Rectal smooth muscle tissue (tissue), 1 donor: ENCODE results near the gene ITSN2.
"Not testable (repeated sequence)": the region's sequence is repeated elsewhere in the genome, so short reads cannot be mapped to it uniquely, and the experiment has no call there.

Experiments used
- H3K27ac ChIP-seq: one replicate; pipeline ENCODE4 v1.7.0; 2013; ENCODE audit warnings: low read depth, low read length, inconsistent platforms
- H3K27me3 ChIP-seq: one replicate; pipeline ENCODE4 v1.7.0; 2013; ENCODE audit warnings: low read length; ENCODE audit not compliant: control insufficient read depth, insufficient read depth
- H3K36me3 ChIP-seq: one replicate; pipeline ENCODE4 v1.7.0; 2013; ENCODE audit warnings: low read length; ENCODE audit not compliant: control insufficient read depth, insufficient read depth
- H3K4me1 ChIP-seq: one replicate; pipeline ENCODE4 v1.7.0; 2013; ENCODE audit warnings: low read length; ENCODE audit not compliant: control insufficient read depth, insufficient read depth
- H3K4me3 ChIP-seq: one replicate; pipeline ENCODE4 v1.7.0; 2013; ENCODE audit warnings: low read length
- H3K9ac ChIP-seq: one replicate; pipeline ENCODE4 v1.7.0; 2013; ENCODE audit warnings: low read length

ITSN2 gene

GRCh38 chr2:24357767-24358166 is 2.6 kb downstream of the ITSN2 start:
- H3K27me3 ChIP-seq, H3K27ac ChIP-seq, H3K36me3 ChIP-seq, H3K4me1 ChIP-seq, H3K9ac ChIP-seq, H3K4me3 ChIP-seq: not testable (repeated sequence)

GRCh38 chr2:24357115-24357514 is 3.2 kb downstream of the ITSN2 start:
- H3K27ac ChIP-seq, H3K9ac ChIP-seq, H3K36me3 ChIP-seq, H3K27me3 ChIP-seq, H3K4me3 ChIP-seq, H3K4me1 ChIP-seq: not testable (repeated sequence)

DNA sequence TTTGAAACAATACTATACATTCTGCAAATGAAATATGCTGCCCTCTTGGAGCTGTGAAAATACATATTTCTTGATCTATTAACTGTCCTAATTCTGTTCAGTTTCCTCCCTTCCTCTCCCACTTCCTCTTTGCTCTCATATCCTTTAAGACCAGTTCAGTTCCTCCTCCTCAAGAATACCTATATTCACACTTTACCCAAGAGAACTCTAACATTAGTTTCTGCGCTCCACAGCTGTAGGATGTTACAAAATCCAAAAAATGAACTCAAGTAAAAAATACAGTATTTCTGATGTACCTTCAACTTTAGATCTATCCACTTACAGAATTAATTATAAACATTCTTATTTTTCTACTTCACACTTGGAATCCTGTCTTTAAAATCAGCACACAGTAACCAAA is 5.4 kb downstream of the ITSN2 start:
- Histone ChIP-seq H3K36me3 (no peaks in the 10 kb centered on the region), H3K9ac (no peak overlapping the region), H3K4me1 (peaks cover 6% of the 10 kb centered on the region), H3K27me3 (no peaks in the 10 kb centered on the region), H3K27ac (no peak overlapping the region), H3K4me3 (no peak overlapping the region)

DNA sequence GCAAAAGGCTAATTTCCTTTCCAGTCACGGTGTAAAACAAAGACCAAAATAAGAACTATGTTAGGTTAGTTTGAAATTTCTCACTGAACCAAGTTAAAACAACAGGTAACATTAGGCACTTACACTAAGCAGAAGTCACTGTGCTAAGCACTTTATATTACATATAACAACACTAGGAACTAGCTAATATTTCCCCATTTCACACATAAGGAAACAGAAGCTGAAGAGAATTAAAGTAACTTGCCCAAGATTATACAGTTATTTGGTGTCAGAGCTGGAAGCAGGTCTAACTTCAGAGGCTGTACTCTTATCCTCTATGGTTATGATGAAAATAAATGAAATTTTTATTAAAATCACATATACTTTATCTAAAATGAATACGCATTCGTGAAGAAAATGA is 5.9 kb downstream of the ITSN2 start:
- H3K27ac ChIP-seq, result no peak overlapping the region
- no peak overlapping the region for H3K9ac ChIP-seq
- no peaks in the 10 kb centered on the region for H3K36me3 ChIP-seq
- peaks cover 6% of the 10 kb centered on the region for H3K4me1 ChIP-seq
- H3K4me3 ChIP-seq, result no peak overlapping the region
- H3K27me3 ChIP-seq, result no peaks in the 10 kb centered on the region

DNA sequence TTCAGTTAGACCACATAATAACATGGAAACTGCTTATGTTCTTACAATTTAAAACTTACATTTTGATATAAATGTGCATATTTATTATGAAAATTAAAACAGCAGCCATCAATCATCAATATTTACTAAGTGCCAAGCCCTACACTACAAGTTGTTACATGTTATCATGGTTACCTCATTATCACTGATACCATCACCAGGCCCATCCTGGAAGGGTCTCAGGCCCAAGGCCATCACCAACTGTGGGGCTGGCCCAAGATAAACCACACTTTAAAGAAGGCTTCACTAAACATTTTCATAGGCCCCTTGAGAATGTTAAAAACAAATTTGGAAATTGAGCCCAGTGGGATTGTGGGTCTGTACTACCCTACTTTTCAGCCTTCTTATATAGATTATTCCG is 6.4 kb downstream of the ITSN2 start:
- Histone ChIP-seq H3K4me1 (peaks cover 3% of the 10 kb centered on the region), H3K27me3 (no peaks in the 10 kb centered on the region)

GRCh38 chr2:24353364-24353763 is 7.0 kb downstream of the ITSN2 start:
- no peaks in the 10 kb centered on the region for H3K4me1 ChIP-seq
- no peaks in the 10 kb centered on the region for H3K27me3 ChIP-seq
- no peak overlapping the region for H3K4me3 ChIP-seq
- no peak overlapping the region for H3K27ac ChIP-seq
- H3K9ac ChIP-seq, result no peak overlapping the region
- H3K36me3 ChIP-seq, result no peaks in the 10 kb centered on the region

More for the DNA sequence above, 6.4 kb downstream of the ITSN2 start:
- Histone ChIP-seq H3K4me3 (no peak overlapping the region), H3K27ac (no peak overlapping the region), H3K36me3 (no peaks in the 10 kb centered on the region), H3K9ac (no peak overlapping the region)

GRCh38 chr2:24352664-24353063 is 7.7 kb downstream of the ITSN2 start:
- H3K9ac ChIP-seq, result no peak overlapping the region
- no peaks in the 10 kb centered on the region for H3K36me3 ChIP-seq
- no peaks in the 10 kb centered on the region for H3K4me1 ChIP-seq
- no peak overlapping the region for H3K27ac ChIP-seq
- H3K4me3 ChIP-seq, result no peak overlapping the region
- H3K27me3 ChIP-seq, result no peaks in the 10 kb centered on the region

- no peaks in the 10 kb centered on the region for H3K27me3 ChIP-seq
- no peaks in the 10 kb centered on the region for H3K36me3 ChIP-seq
- H3K4me3 ChIP-seq, result no peak overlapping the region
- no peak overlapping the region for H3K9ac ChIP-seq
- no peak overlapping the region for H3K27ac ChIP-seq
- no peaks in the 10 kb centered on the region for H3K4me1 ChIP-seq
Measured at GRCh38 chr2:24351981-24352380, 8.4 kb downstream of the ITSN2 start.

DNA sequence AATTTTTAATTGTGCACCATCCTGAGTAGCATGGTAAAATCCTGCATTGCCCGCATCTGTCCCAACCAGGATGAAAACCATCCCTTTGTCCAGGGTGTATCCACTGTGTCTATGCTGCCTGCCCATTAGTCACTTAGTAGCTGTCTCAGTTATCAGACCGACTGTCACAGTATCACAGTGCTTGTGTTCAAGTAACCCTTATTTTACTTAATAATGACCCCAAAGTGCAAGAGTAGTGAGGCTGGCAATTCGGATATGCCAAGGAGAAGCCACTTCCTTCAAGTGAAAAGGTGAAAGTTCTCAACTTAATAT is 8.8 kb downstream of the ITSN2 start:
- no peak overlapping the region for H3K4me3 ChIP-seq
- no peaks in the 10 kb centered on the region for H3K27me3 ChIP-seq
- no peak overlapping the region for H3K9ac ChIP-seq
- H3K36me3 ChIP-seq, result no peaks in the 10 kb centered on the region
- H3K27ac ChIP-seq, result no peak overlapping the region
- no peaks in the 10 kb centered on the region for H3K4me1 ChIP-seq

DNA sequence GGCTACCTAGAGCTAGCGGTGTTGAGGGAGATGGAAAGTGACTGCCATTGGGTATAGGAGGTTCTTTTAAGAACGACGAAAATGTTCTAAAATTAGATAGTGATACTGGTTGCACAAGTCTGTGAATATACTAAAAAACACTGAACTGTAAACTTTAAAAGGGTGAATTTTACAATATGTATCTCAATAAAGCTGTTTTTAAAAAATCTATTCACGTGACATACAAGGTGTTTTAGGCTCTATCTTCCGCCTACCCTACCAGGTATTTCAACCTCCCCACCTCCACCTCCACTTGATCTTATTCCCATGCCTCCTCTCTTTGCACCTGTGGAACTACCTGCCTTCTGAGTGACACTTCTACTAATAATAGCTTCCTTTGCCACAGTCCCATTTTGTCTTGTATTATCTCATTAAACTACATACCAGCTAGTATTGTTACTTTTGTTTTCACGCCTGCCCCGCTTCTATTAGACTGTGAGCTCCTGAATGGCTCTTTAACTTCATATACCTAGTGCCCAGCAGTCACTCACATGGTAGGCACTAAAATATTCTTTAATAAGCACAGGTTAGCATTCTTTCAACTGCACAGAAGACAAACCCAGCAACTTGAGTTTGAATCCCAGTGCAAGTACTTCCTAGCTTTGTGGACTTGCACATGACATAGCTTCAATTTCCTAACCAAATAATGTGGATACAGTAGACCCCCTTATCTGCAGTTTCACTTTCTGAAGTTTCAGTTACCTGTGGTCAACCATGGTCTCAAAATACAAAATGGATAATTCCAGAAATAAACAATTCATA is 9.3 kb downstream of the ITSN2 start:
- no peak overlapping the region for H3K9ac ChIP-seq
- H3K4me1 ChIP-seq, result no peaks in the 10 kb centered on the region
- no peaks in the 10 kb centered on the region for H3K36me3 ChIP-seq
- H3K27me3 ChIP-seq, result no peaks in the 10 kb centered on the region
- no peak overlapping the region for H3K4me3 ChIP-seq
- H3K27ac ChIP-seq, result no peak overlapping the region

DNA sequence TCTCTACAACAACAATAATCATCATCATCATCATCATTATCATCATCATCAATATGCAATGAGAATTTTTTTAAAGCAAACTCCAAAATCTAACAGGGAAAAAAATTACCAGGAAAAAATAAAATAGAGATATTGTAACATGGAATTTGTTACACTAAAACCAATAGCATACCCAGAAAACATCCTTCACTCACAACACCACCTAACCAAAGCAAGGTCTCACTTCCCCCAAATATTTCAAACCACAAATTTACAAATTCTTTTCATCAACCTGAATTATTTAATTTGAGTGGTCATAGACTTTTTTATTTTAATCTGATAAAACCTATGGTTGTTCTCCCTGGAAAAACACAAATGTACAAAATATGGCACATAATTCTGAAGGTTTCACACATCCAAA is 11.2 kb downstream of the ITSN2 start:
- H3K4me3 ChIP-seq, result no peak overlapping the region
- no peak overlapping the region for H3K9ac ChIP-seq
- H3K27ac ChIP-seq, result no peak overlapping the region
- H3K36me3 ChIP-seq, result no peaks in the 10 kb centered on the region
- no peaks in the 10 kb centered on the region for H3K4me1 ChIP-seq
- no peaks in the 10 kb centered on the region for H3K27me3 ChIP-seq

- Histone ChIP-seq H3K36me3 (no peaks in the 10 kb centered on the region), H3K4me3 (no peak overlapping the region), H3K9ac (no peak overlapping the region), H3K27ac (no peak overlapping the region), H3K4me1 (no peaks in the 10 kb centered on the region), H3K27me3 (no peaks in the 10 kb centered on the region)
Measured at GRCh38 chr2:24345937-24346336, 14.4 kb downstream of the ITSN2 start.

DNA sequence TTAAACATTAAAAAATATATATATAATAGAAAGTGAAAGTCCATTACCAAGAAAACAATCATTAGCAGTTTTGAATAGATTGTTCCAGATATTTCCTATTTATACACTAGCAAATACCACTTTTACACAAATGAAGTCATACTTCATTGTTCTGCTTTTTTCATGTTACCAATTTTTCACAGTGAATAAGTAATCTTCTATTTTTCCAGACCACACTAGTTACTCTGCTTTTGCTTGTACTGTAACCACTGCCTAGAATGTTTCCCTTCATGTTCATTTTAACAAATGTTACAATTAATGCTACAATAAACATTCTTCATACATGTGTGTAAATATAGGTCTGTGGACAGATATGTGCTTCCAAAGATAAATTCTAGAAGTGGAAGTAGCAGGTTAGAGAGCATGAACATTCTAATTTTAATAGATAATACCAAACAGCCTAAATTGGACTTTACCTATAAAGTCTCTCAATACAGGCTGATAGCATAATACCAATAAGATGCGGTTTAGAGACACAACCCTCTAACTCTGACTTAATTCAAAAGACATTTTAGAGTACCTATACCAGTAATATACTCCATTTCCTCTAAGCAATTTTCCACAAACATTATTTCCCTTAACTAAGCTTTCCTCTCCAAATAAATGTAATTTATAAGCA is 17.0 kb downstream of the ITSN2 start:
- Histone ChIP-seq H3K9ac (no peak overlapping the region), H3K4me3 (no peak overlapping the region), H3K36me3 (no peaks in the 10 kb centered on the region), H3K27me3 (no peaks in the 10 kb centered on the region), H3K4me1 (no peaks in the 10 kb centered on the region), H3K27ac (no peak overlapping the region)
